Natural killer cell (primary cell): ENCODE data around the gene PRKAR1A. TPM values are rescaled to one million over a fixed set of nuclear protein-coding genes. Genes with fewer than 3 reads are reported as not detected.
A peak's percentile ranks its signal among the peaks of the same experiment; 100 is the strongest.

Source experiments
- ATAC-seq, 3 donors: fragments of 150-1000 bp in 2 of 3; fragments of 200-7000 bp in 1 of 3; cut with Tn5 transposase; 1 replicate in 1 of 3; 2 replicates in 2 of 3; pipeline ENCODE4 v1.10.0; 2021; ENCODE audit warnings: mild to moderate bottlenecking in 2 of 3, moderate library complexity in 2 of 3
- DNase-seq, 2 donors: peaks; one replicate each; pipeline versions ENCODE4 v3.0.0 to v3.0.0-alpha.2; 2013 to 2021; ENCODE audit warnings: mixed read lengths in 1 of 2
- H3K27ac ChIP-seq: one replicate; pipeline ENCODE4 v1.5.1; 2013; ENCODE audit warnings: mild to moderate bottlenecking, low read length
- H3K27me3 ChIP-seq: one replicate; pipeline ENCODE4 v1.6.1; 2013; ENCODE audit warnings: low read length; ENCODE audit not compliant: control insufficient read depth, insufficient read depth
- H3K36me3 ChIP-seq: one replicate; pipeline ENCODE4 v1.6.1; 2013; ENCODE audit warnings: low read length; ENCODE audit not compliant: control insufficient read depth, insufficient read depth
- H3K4me1 ChIP-seq: one replicate; pipeline ENCODE4 v1.6.1; 2013; ENCODE audit warnings: low read length; ENCODE audit not compliant: control insufficient read depth, insufficient read depth
- H3K4me3 ChIP-seq: one replicate; pipeline ENCODE4 v1.5.1; 2013; ENCODE audit warnings: low read length
- H3K9me3 ChIP-seq: one replicate; pipeline ENCODE4 v1.6.1; 2013; ENCODE audit warnings: low read length; ENCODE audit not compliant: control insufficient read depth, insufficient read depth
- H3K27ac Mint-ChIP-seq, 2 donors: one replicate each; pipeline ENCODE4 v1.8.0; 2022; ENCODE audit warnings: mild to moderate bottlenecking in 2 of 2, mixed read lengths in 2 of 2, moderate library complexity in 1 of 2
- H3K27me3 Mint-ChIP-seq, 2 donors: one replicate each; pipeline ENCODE4 v1.8.0; 2022; ENCODE audit warnings: low read depth in 2 of 2, mixed read lengths in 2 of 2
- H3K36me3 Mint-ChIP-seq: one replicate; pipeline ENCODE4 v1.8.0; 2022; ENCODE audit warnings: mixed read lengths
- H3K4me1 Mint-ChIP-seq, 2 donors: one replicate each; pipeline ENCODE4 v1.8.0; 2022; ENCODE audit warnings: mixed read lengths in 2 of 2
- H3K4me3 Mint-ChIP-seq: one replicate; pipeline ENCODE4 v1.8.0; 2022; ENCODE audit warnings: mild to moderate bottlenecking, moderate library complexity, mixed read lengths
- H3K9me3 Mint-ChIP-seq, 2 donors: one replicate each; pipeline ENCODE4 v1.8.0; 2022; ENCODE audit warnings: mixed read lengths in 2 of 2
- WGBS: methylation state at CpG from one replicate; pipeline ENCODE4 v1.1.7; 2013; ENCODE audit warnings: missing lambda C conversion rate; ENCODE audit not compliant: insufficient coverage; 5-methylcytosine and 5-hydroxymethylcytosine counted together
- intact Hi-C: fragments of 100-400 bp; cut with micrococcal nuclease; formaldehyde crosslinking; loops from one replicate; pipeline ENCODE4 v1.14.2; 2022
- total RNA-seq, 4 donors: library from RNA; stranded (reverse); fragments of 120-200 nt in 1 of 4; gene quantifications; one replicate each; pipeline versions ENCODE4 v1.2.3 to v1.2.4, GENCODE V29; 2013 to 2022
- TF ChIP-seq, protein P1 (sequence below): fragments of 200-600 bp; IDR thresholded peaks from one replicate; pipeline ENCODE4 v1.8.0; 2022; ENCODE audit warnings: antibody characterized with exemption

PRKAR1A gene
- total RNA-seq, 3 donors from 2014 or later (not counting 1 experiment from before 2014, with no cell fraction given) = 215 to 267 (median 234) TPM

GRCh38 chr17:68600067-68600930, 88.1 kb downstream of the PRKAR1A start:
- intact Hi-C loops = no loop called here
- H3K27me3 Mint-ChIP-seq = peaks cover 47 to 78% of the 10 kb centered on the region in 2 donors
- peak in 2 of 3 donors; percentile 44 to 63 for ATAC-seq
- Histone ChIP-seq H3K27me3 (peaks cover 24% of the 10 kb centered on the region), H3K4me3 (no peak overlapping the region), H3K36me3 (no peaks in the 10 kb centered on the region), H3K4me1 (peaks cover 14% of the 10 kb centered on the region), H3K9me3 (no peaks in the 10 kb centered on the region), H3K27ac (no peak overlapping the region)
- peaks cover 8 to 14% of the 10 kb centered on the region in 2 donors for H3K4me1 Mint-ChIP-seq
- H3K4me3 Mint-ChIP-seq = no peak overlapping the region
- DNase-seq = no peak
- TF ChIP-seq, protein P1, sequence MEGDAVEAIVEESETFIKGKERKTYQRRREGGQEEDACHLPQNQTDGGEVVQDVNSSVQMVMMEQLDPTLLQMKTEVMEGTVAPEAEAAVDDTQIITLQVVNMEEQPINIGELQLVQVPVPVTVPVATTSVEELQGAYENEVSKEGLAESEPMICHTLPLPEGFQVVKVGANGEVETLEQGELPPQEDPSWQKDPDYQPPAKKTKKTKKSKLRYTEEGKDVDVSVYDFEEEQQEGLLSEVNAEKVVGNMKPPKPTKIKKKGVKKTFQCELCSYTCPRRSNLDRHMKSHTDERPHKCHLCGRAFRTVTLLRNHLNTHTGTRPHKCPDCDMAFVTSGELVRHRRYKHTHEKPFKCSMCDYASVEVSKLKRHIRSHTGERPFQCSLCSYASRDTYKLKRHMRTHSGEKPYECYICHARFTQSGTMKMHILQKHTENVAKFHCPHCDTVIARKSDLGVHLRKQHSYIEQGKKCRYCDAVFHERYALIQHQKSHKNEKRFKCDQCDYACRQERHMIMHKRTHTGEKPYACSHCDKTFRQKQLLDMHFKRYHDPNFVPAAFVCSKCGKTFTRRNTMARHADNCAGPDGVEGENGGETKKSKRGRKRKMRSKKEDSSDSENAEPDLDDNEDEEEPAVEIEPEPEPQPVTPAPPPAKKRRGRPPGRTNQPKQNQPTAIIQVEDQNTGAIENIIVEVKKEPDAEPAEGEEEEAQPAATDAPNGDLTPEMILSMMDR = no peak
- no peaks in the 10 kb centered on the region for H3K9me3 Mint-ChIP-seq
- H3K27ac Mint-ChIP-seq = no peak overlapping the region
- H3K36me3 Mint-ChIP-seq = no peaks in the 10 kb centered on the region
- WGBS = 2% methylated on average over 88 of the region's 88 CpGs

Other genes starting within 250 kb of the PRKAR1A start
- 10 to 100 TPM; 16.5 to 20.9 (median 19.4) TPM for gene SLC16A6, start 221.3 kb upstream of the PRKAR1A start, total RNA-seq
- gene ARSG, start 220.9 kb upstream of the PRKAR1A start, total RNA-seq = 10 to 100 TPM; 34.8 to 52.3 (median 39.3) TPM
- 10 to 100 TPM; 29.0 to 41.4 (median 32.0) TPM for gene WIPI1, start 54.9 kb upstream of the PRKAR1A start, total RNA-seq
- 1 to 10 TPM in 1 of 3 donors, under 1 TPM in 2; 0.38 to 1.3 (median 0.66) TPM for gene FAM20A, start 88.9 kb downstream of the PRKAR1A start, total RNA-seq